ENCODE results near the gene CRTC3.
"Not testable (repeated sequence)": the region's sequence is repeated elsewhere in the genome, so short reads cannot be mapped to it uniquely, and the experiment has no call there.

Gene CRTC3

DNA sequence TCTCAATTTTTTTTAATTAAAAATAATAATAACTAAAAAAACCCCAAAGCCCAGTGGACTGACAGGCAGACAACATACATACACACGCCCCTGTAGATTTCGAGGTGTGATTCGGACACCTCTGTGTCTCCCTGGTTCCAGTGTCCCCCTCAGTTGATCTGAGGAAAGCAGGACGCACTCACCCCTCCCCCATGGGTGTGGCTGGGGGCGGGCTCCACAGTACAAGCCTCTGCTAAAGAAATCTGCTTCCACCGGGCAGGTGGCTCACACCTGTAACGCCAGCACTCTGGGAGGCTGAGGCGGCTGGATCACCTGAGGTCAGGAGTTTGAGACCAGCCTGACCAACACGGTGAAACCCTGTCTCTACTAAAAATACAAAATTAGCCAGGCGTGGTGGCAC lies 153.6 kb downstream of the CRTC3 start:
- DNase-seq = no peak

DNA sequence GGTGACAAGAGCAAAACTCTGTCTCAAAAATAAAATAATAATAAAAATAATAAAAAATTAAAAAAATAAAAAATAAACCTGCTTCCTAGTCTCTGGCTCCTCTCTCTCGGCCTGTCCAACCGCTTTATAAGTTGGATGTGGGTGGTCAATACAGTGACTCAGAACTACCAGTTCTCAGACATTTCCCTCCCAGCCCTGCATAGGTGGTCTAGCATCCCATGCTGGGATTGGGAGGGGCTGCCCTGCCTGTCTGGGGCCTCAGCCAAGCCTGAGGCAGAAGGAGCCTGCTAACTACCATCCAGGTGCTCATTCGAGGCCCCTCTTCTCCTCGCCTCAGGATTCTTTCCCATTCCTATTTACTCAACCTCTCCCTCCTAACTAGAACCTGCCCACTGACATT lies 154.2 kb downstream of the CRTC3 start:
- no peak for DNase-seq

DNA sequence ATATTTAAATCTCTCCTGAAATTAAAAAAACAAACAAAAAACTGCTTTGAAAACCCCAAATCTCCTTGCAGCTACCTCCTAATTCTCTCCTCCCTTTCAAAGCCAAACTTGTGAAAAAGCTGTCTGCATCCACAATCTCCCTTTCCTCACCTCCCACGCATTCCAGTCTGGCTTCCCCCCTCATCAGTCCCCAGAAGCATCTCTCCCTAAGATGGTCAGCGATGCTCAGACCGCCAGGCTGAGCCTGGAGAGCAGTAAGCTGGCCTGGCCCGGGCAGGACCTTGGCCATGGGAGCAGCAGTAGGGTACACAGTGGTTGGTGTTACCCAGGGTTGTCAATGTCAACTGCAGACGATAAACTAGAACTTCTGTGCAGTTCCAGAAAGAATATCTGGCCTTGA lies 154.6 kb downstream of the CRTC3 start:
- no peak for DNase-seq

DNA sequence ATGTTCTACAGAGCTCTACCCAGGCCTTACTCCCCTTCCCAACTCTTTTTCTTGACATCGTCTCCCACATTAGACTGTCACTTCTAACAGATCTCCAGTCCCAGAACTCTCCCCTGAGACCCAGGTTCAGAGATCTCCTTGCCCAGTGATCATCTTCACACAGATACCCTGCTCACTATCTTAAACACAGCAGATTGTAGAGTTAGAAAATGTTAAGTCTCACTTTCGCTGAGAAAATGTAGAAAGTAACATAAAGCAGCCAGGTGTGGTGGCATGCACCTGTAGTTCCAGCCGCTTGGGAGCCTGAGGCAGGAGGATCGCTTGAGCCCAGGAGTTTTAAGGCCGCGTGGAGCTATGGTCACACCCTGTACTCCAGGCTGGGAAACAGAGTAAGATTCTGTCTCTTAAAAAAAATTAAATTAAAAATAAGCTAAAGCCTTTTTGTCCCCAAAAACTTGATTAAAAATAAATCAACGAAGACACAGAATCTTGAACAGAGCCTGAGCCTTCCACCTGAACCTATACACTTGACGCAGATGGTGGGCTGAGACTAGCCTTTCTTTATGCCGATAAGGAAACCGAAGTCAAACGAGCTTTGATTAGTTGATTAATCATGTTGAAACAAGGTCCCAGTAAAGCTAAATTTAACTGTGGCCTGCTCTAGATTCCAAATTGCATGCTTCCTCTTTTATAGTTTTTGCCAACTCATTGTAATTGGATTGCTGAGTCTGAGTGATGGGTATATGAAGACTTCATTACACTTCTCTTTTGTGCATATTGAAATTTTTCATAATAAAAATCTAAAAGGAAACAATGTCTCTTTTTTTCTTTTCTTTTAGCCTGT lies 156.1 kb downstream of the CRTC3 start:
- DNase-seq = no peak

DNA sequence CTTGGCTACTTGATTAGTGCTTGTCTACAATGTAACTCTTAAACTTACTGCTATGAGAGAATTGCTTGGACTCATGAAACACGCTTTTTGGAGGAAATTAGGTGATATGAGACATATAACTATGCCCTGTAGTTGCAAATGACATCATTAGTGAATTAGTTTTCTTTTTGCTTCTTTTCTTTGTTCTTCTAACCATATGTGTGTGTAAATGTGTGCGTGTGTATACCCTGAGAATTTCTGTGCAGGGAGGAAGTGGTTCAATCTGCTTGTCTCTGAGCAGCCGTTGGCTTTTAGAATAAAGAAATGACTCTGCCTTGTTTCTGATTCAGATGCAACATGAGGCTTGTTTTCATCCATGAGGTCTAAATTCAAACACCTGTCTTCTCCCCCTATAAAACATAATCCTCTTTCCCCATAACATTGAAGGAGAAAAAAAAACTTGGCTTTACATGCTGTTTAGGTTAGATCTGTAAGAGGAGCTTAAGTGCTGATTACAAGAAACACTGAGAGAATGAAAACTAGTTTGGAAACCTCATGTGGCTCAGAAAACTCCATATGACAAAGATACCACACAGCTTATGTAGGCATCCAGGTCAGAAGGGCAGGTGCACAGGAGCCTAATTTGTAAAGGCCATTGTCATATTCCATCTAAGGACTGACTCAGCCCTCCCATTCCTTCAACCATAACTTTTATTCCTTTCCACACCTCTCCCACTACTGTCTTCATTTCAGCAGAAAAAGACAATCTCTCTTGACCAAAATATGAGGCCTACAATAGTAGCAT lies 156.9 kb downstream of the CRTC3 start:
- no peak for DNase-seq

DNA sequence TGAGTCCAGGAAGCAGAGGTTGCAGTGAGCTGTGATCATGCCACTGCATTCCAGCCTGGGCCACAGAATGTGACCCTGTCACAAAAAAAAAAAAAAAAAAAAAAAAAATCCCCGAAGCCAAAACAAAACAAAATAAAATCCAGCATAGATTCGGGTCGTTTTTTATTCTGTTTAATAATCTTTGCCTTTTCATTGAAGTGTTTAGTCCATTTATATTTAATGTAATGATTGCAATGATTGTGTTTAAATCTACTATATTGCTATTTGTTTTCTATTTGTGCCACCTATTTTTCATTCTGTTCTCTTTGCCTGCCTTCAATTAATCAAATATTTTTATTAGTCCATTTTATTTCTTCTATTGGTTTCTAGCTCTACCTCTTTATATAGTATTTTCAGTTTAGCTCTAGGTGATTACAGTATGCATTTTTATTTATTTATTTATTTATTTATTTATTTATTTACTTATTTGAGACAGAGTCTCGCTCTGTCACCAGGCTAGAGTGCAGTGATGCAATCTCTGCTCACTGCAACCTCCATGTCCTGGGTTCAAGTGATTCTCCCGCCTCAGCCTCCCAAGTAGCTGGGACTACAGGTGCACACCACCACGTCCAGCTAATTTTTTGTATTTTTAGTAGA lies 159.7 kb downstream of the CRTC3 start:
- not testable (repeated sequence) for DNase-seq

DNA sequence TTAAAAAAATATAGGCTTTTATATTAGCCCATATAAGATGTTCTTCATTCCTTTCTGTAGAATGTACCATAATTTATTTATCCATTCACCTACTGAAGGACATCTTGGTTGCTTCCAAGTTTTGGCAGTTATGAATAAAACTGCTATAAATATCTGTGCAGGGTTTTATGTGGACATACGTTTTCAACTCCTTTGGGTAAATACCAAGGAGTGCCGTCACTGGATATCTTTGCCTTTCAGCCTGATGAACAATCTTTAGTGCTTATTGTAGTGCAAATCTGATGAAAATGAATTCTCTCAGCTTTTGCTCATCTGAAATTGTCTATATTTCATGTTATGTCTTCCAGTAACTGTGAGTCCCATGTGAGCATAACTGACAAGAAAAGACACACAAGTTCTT lies 160.9 kb downstream of the CRTC3 start:
- no peak for DNase-seq

DNA sequence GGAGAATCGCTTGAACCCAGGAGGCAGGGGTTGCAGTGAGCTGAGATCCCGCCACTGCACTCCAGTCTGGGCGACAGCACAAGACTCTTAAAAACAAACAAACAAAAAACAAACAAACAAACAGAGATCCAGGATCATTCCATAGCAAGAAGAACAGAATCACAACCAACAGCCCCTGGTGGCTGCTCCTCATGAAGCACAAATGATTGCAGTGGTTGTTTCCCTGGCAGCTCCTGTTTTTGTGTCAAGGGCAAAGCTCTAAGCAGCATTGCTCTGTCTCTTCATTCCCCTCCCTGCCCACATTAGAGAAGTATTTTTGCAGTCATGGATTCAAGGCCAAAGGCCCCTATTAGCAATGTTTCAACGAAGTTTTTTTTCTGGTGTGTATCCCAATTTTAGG lies 161.6 kb downstream of the CRTC3 start:
- no peak for DNase-seq

DNA sequence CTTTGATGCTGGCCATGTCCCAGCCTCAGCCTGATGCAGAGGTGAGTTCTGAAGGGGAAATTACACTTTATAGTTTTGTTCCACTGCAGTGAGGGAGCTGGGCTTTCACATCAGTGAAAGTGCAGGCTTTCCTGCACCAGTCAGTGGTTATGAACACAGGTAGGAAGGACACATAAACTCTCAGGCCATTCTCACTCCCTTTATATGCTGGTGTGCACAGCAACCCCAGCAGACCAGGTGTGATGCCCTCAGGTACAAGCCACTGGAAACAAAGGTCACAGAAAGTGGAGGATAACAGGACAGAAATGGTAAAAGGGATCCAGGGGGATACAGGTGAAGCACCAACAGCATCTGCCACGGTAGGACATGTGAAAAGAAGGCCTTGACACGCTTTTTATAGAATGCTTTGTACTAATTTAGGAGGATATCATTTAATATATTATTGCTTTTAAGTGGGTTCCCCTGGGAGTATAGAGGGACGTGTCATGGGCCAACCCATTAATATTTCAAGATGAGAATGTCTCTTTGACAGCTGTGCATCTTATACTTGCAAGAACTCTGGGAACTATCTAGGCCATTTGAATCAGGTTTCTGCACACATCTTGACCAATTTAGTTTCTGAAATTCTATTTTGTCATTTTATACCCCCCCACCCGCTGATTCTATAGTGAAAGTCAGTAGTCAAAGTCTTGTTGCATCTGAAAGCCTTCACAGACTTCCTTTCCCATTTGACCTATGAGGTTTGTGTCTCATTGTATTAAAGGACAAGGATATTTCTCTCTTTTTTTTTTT lies 162.5 kb downstream of the CRTC3 start:
- DNase-seq = no peak
